HFF-Myc (cell line): ENCODE data around the gene NCCRP1.

Experiments used
- DNase-seq: peaks from one replicate; pipeline ENCODE4 v3.0.0-alpha.2; 2011; ENCODE audit warnings: low read depth; ENCODE audit errors: extremely low read depth
- H3K4me3 ChIP-seq: replicated peaks from 2 replicates; pipeline ENCODE4 v1.5.1; 2011; ENCODE audit warnings: low read depth, mild to moderate bottlenecking, control low read depth, low read length
- TF ChIP-seq, protein P1 (sequence below): IDR thresholded peaks from 2 replicates; pipeline ENCODE4 v1.5.1; 2012; ENCODE audit warnings: mild to moderate bottlenecking, low read depth, low read length, control low read depth; ENCODE audit errors: missing control alignments

Gene NCCRP1

DNA sequence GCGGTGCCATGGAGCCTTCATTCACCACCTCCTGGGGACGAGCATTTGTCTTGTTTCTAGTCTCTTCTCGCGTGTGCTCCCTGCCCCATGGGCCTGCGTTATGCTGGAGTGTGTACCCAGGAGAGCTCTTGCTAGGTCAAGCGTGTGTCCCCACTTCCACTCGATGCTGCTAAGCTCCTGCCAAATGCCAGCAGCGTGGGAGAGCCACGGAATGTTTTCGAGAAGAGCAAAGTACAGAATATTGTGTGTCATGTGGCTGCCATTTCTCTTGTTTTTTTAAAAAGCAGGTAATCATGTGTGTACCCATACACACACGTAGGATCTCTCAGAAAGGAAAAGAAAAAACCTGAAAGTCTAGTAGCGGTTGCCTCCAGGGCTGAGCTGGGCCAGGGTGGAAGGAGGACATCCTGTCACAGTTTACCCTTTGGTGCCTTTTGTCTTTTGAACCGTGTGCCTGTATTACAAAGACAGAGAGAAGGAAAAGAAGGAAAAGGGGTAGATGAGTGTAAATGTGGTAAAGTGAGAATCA lies 42.6 kb upstream of the NCCRP1 start:
- TF ChIP-seq, protein P1, sequence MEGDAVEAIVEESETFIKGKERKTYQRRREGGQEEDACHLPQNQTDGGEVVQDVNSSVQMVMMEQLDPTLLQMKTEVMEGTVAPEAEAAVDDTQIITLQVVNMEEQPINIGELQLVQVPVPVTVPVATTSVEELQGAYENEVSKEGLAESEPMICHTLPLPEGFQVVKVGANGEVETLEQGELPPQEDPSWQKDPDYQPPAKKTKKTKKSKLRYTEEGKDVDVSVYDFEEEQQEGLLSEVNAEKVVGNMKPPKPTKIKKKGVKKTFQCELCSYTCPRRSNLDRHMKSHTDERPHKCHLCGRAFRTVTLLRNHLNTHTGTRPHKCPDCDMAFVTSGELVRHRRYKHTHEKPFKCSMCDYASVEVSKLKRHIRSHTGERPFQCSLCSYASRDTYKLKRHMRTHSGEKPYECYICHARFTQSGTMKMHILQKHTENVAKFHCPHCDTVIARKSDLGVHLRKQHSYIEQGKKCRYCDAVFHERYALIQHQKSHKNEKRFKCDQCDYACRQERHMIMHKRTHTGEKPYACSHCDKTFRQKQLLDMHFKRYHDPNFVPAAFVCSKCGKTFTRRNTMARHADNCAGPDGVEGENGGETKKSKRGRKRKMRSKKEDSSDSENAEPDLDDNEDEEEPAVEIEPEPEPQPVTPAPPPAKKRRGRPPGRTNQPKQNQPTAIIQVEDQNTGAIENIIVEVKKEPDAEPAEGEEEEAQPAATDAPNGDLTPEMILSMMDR = no peak
- DNase-seq = no peak
- H3K4me3 ChIP-seq = no peak overlapping the region

GRCh38 chr19:39154629-39155100 lies 42.1 kb upstream of the NCCRP1 start:
- no peak overlapping the region for H3K4me3 ChIP-seq
- DNase-seq = no peak

GRCh38 chr19:39155114-39155700 lies 41.6 kb upstream of the NCCRP1 start:
- no peak overlapping the region for H3K4me3 ChIP-seq
- no peak for DNase-seq
- TF ChIP-seq, protein P1 = no peak

More at GRCh38 chr19:39154629-39155100, 42.1 kb upstream of the NCCRP1 start:
- TF ChIP-seq, protein P1 = no peak

GRCh38 chr19:39155741-39156140 lies 41.0 kb upstream of the NCCRP1 start:
- no peak overlapping the region for H3K4me3 ChIP-seq
- TF ChIP-seq, protein P1 = no peak
- no peak for DNase-seq

DNA sequence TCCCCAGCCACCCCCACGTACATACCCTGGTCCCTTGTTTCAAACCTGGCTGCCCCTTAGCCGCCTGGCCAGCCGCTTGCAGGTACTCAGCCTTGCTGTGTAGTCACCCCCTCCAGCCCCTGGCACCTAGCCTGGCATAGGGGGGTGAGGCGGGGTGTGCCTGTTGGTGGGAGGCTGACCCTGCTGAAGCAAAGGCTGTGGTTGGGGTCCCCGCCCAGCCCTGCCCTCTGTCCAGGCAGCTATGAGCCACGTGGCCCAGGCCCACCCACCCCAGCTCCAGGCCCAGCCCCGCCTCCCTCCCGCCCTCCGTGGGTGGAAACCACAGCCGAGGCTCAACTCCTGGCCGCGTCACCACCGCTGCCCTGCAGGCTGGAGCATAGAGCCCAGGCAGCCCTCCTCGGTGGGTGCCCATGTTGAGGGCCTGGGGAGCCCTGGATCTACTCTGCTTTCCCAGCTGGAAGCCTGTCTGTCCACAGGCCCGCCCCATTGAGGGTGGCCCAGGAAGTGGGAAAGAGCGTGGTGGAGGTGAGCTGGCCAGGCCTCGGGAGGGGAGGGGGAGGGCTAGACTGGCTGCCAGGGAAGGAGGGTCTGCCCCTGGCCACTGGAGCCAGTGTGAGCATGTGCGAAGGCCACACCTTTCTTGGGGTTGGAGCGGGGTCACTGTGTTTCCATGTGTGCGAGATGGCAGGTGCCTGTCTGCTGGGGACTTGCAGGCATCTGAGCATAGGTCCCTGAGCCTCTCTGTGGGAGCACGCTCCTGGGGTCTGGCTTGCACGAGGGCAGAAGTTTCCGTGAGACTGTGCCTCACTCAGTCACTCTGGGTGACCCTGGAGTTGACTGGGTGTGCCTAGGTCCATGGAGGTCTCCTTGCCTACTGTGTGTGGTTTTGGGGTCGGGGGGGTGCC lies 40.2 kb upstream of the NCCRP1 start:
- DNase-seq = no peak
- TF ChIP-seq, protein P1 = no peak
- peak overlapping the region; percentile 8; the same call in 1 of the 2 replicates for H3K4me3 ChIP-seq

DNA sequence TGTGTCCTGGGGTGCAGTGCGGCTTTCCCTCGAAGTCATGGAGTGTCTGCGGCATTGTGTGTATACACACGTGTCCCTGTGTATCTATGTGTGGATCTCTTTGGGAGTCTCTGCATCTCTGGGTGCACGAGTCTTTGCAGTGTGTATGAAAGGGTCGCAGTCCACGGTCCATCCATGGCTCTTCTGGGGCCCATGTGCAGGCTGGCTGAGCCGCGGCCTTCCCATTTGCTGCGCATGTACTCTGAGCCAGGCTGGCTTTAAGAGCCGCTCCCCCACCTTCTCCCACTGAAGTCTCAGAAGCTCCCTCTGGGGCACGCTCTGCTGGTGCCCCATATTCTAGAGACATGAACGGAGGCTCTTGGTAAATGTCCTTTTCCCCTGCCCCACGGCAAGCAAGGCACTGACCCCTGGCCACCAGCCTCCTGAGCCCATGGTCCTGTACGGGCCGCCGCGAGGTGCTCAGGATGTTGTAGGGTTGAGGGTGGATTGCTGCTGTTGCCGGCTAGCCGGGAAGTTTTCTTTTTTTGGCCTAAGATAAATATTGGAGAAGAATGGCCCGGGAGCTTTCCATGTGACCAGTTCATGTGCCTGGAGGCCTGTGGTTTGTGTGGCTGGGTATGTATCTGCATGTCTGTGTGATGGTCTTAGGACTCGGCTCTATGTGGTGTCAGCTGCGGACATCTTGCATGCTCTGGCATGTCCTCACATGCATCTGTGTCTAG lies 39.3 kb upstream of the NCCRP1 start:
- peak overlapping the region; percentile 8; the same call in 1 of the 2 replicates for H3K4me3 ChIP-seq
- TF ChIP-seq, protein P1 = no peak
- no peak for DNase-seq
